Measurements from ENCODE around the gene REEP3. TPM values are rescaled to one million over a fixed set of nuclear protein-coding genes. Genes with fewer than 3 reads are reported as not detected.

Gene REEP3
- total RNA-seq, 4 donors from 2014 or later: 23.9 to 50.1 (median 36.7) TPM

GRCh38 chr10:63641799-63642198 lies 120.6 kb downstream of the REEP3 start:
- no peak for DNase-seq
- in situ Hi-C loops (cut with MboI; ENCODE audit: low pct_ligation_motif_present in 1 of 4, low pct_unique_long_range_greater_than_20kb in 1 of 4, low sequenced_read_pairs in 3 of 4) (loop anchor here in 1 of 4 donors (25.0 kb wide), 1 partner anchor 429 kb away; no protein-coding TSS in a partner anchor), intact Hi-C loops (cut with DNase I; ENCODE audit: low total_unique reads) (no loop called here)
- no peak overlapping the region for H3K27ac ChIP-seq
- TF ChIP-seq POLR2A (IDR thresholded peaks at IDR 0.05): no peak
- TF ChIP-seq CTCF (IDR thresholded peaks at IDR 0.05): no peak
- no peak for TF ChIP-seq EP300 (IDR thresholded peaks at IDR 0.05; ENCODE audit: low read depth)
- no peak for TF ChIP-seq POLR2AphosphoS5 (IDR thresholded peaks at IDR 0.05)
- H3K27me3 ChIP-seq: no peaks in the 10 kb centered on the region
- 87 to 90% methylated on average over 3 to 5 of the region's 5 CpGs for WGBS, 2 donors (ENCODE audit: low coverage in 1 of 2)
- H3K4me3 ChIP-seq: no peak overlapping the region
- H3K9me3 ChIP-seq: no peaks in the 10 kb centered on the region
- no peaks in the 10 kb centered on the region for H3K36me3 ChIP-seq
- H3K4me1 ChIP-seq: peaks cover 0 to 13% (median 1%) of the 10 kb centered on the region in 4 donors

DNA sequence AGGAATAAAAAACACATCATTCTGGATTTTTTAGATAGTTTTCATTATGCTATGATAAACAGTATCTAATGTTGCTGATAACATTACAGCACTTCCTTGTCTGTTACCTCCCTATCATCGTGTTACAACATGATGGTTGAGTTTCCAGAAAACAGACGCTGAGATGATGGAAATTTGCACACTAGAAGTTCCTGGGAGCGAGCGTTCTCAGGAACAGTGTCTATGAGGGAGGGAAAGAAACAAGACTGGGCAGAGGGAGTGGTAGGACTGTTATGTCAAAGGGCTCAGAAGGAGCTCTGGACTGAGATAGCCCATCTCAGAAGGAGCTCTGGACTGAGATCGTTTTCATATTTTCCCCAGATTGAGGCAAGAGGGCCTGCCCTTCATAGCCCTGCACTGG lies 121.6 kb downstream of the REEP3 start:
- TF ChIP-seq POLR2A (IDR thresholded peaks at IDR 0.05) (no peak), EP300 (IDR thresholded peaks at IDR 0.05; ENCODE audit: low read depth) (no peak), POLR2AphosphoS5 (IDR thresholded peaks at IDR 0.05) (no peak), CTCF (IDR thresholded peaks at IDR 0.05) (no peak)
- intact Hi-C loops (cut with DNase I; ENCODE audit: low total_unique reads) (no loop called here), in situ Hi-C loops (cut with MboI; ENCODE audit: low pct_ligation_motif_present in 1 of 4, low pct_unique_long_range_greater_than_20kb in 1 of 4, low sequenced_read_pairs in 3 of 4) (loop anchor here in 1 of 4 donors (25.0 kb wide), 1 partner anchor 431 kb away; no protein-coding TSS in a partner anchor)
- DNase-seq: no peak
- Histone ChIP-seq H3K36me3 (no peaks in the 10 kb centered on the region), H3K4me3 (no peak overlapping the region), H3K9me3 (no peaks in the 10 kb centered on the region), H3K4me1 (peaks cover 0 to 13% (median 1%) of the 10 kb centered on the region in 4 donors), H3K27ac (no peak overlapping the region), H3K27me3 (no peaks in the 10 kb centered on the region)
- WGBS, 2 donors (ENCODE audit: low coverage in 1 of 2): 89 to 100% methylated on average over 3 to 5 of the region's 5 CpGs

DNA sequence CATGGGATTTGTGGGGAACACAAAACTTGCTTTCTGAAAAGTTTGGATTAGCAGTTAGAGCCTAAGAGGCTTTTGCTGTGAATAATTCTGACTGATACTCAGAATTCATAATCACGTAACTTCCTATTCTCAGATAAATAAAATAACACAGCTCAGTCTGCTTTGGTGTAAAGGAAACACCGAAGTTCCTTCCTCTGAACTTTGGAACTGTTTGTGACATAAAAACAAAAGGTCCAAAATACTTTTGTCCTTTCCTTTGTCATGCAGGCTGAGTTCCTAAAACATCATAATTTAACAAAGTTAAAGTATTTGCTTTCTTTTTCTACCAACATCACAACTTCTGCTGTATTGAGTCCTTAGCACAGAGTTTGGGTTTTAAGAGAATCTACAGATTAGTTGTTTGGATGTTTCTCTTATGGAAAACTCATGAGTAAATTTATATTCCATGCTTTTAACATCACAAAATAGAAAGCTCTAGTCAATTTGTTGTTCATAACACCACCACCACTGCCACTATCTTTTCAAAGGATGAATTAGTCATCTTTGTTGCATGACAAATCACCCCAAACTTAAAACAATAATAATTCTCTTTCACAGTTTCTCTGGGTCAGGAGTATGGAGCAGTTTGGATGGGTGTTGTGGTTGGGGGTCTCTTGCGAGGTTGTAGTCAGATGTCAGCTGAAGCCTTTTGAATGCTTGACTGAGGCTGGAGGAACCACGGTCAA lies 123.4 kb downstream of the REEP3 start:
- Histone ChIP-seq H3K4me1 (peaks cover 0 to 7% (median 1%) of the 10 kb centered on the region in 4 donors), H3K27ac (no peak overlapping the region), H3K4me3 (no peak overlapping the region), H3K9me3 (no peaks in the 10 kb centered on the region), H3K27me3 (no peaks in the 10 kb centered on the region), H3K36me3 (no peaks in the 10 kb centered on the region)
- in situ Hi-C loops (cut with MboI; ENCODE audit: low pct_ligation_motif_present in 1 of 4, low pct_unique_long_range_greater_than_20kb in 1 of 4, low sequenced_read_pairs in 3 of 4) (loop anchor here in 1 of 4 donors (25.0 kb wide), 1 partner anchor 432 kb away; no protein-coding TSS in a partner anchor), intact Hi-C loops (cut with DNase I; ENCODE audit: low total_unique reads) (no loop called here)
- no peak for DNase-seq
- TF ChIP-seq EP300 (IDR thresholded peaks at IDR 0.05; ENCODE audit: low read depth): no peak
- no peak for TF ChIP-seq POLR2A (IDR thresholded peaks at IDR 0.05)
- no peak for TF ChIP-seq CTCF (IDR thresholded peaks at IDR 0.05)
- no peak for TF ChIP-seq POLR2AphosphoS5 (IDR thresholded peaks at IDR 0.05)
- 32 to 64% methylated on average over 2 to 4 of the region's 4 CpGs for WGBS, 2 donors (ENCODE audit: low coverage in 1 of 2)

DNA sequence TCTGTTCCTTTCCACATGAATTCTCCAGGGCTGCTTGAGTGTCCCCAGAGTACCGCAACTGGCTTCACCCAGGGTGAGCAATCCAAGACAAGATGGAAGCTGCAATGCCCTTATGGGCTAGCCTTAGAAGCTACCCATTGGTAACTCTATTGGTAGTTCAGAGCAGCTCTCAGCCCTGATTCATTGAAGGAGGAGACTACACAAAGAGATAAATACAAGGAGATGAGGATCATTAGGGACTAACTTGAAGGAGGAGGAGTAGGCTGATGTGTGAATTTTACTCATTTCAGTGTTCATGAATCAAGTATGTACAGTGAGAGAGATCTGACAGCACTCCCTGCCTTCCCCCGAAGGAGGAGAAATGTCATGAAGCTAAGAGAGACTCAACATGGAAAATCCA lies 124.0 kb downstream of the REEP3 start:
- TF ChIP-seq CTCF (IDR thresholded peaks at IDR 0.05): no peak
- TF ChIP-seq POLR2A (IDR thresholded peaks at IDR 0.05): no peak
- TF ChIP-seq POLR2AphosphoS5 (IDR thresholded peaks at IDR 0.05): no peak
- no peak for TF ChIP-seq EP300 (IDR thresholded peaks at IDR 0.05; ENCODE audit: low read depth)
- no peaks in the 10 kb centered on the region for H3K27me3 ChIP-seq
- DNase-seq: no peak
- intact Hi-C loops (cut with DNase I; ENCODE audit: low total_unique reads): no loop called here
- H3K4me1 ChIP-seq: peaks cover 0 to 7% (median 1%) of the 10 kb centered on the region in 4 donors
- in situ Hi-C loops (cut with MboI; ENCODE audit: low pct_ligation_motif_present in 1 of 4, low pct_unique_long_range_greater_than_20kb in 1 of 4, low sequenced_read_pairs in 3 of 4): loop anchor here in 1 of 4 donors (25.0 kb wide), 1 partner anchor 433 kb away; no protein-coding TSS in a partner anchor
- no peaks in the 10 kb centered on the region for H3K9me3 ChIP-seq
- no peaks in the 10 kb centered on the region for H3K36me3 ChIP-seq
- 88 to 100% methylated on average over 1 to 2 of the region's 2 CpGs for WGBS, 2 donors (ENCODE audit: low coverage in 1 of 2)
- H3K27ac ChIP-seq: no peak overlapping the region
- H3K4me3 ChIP-seq: no peak overlapping the region

Data from transverse colon (tissue), 4 donors.